T-helper 9 cell (primary cell): Measurements from ENCODE around the gene ARHGAP26.

Experiments
- DNase-seq: peaks from one replicate; pipeline ENCODE4 v3.0.0-alpha.2; 2020

ARHGAP26 gene

GRCh38 chr5:143149759-143150158 is 379.6 kb downstream of the ARHGAP26 start:
- no peak for DNase-seq

GRCh38 chr5:143151056-143151700 is 381.0 kb downstream of the ARHGAP26 start:
- DNase-seq: no peak

- DNase-seq: no peak
Observed at GRCh38 chr5:143152445-143152844, 382.3 kb downstream of the ARHGAP26 start.

GRCh38 chr5:143153332-143154119 is 383.3 kb downstream of the ARHGAP26 start:
- DNase-seq: no peak

- no peak for DNase-seq
Observed at GRCh38 chr5:143154510-143155370, 384.6 kb downstream of the ARHGAP26 start.

GRCh38 chr5:143155455-143155854 is 385.3 kb downstream of the ARHGAP26 start:
- no peak for DNase-seq

- no peak for DNase-seq
Observed at GRCh38 chr5:143156086-143156485, 385.9 kb downstream of the ARHGAP26 start.

GRCh38 chr5:143156572-143156971 is 386.4 kb downstream of the ARHGAP26 start:
- DNase-seq: no peak

GRCh38 chr5:143159031-143159430 is 388.9 kb downstream of the ARHGAP26 start:
- no peak for DNase-seq

- no peak for DNase-seq
Observed at GRCh38 chr5:143161885-143162540, 391.8 kb downstream of the ARHGAP26 start.

- DNase-seq: no peak
Observed at GRCh38 chr5:143162810-143163209, 392.6 kb downstream of the ARHGAP26 start.

- no peak for DNase-seq
Observed at GRCh38 chr5:143164557-143164956, 394.4 kb downstream of the ARHGAP26 start.

GRCh38 chr5:143165049-143165880 is 395.1 kb downstream of the ARHGAP26 start:
- DNase-seq: no peak

- DNase-seq: no peak
Observed at GRCh38 chr5:143166090-143166489, 395.9 kb downstream of the ARHGAP26 start.

- DNase-seq: no peak
Observed at GRCh38 chr5:143166661-143167420, 396.7 kb downstream of the ARHGAP26 start.

GRCh38 chr5:143168171-143168741 is 398.1 kb downstream of the ARHGAP26 start:
- DNase-seq: no peak

GRCh38 chr5:143168921-143169810 is 399.0 kb downstream of the ARHGAP26 start:
- DNase-seq: no peak

- no peak for DNase-seq
Observed at GRCh38 chr5:143170104-143170503, 399.9 kb downstream of the ARHGAP26 start.

GRCh38 chr5:143170977-143171376 is 400.8 kb downstream of the ARHGAP26 start:
- DNase-seq: no peak

- DNase-seq: no peak
Observed at GRCh38 chr5:143172739-143173138, 402.6 kb downstream of the ARHGAP26 start.
